Activated CD8-positive, alpha-beta memory T cell treated with anti-CD3 and anti-CD28 coated beads, Interleukin-2, amount 50 U/mL, for 24 hours (primary cell): ENCODE results near the gene ACSS2.

Experiments used
- DNase-seq: peaks from one replicate; pipeline ENCODE4 v3.0.0-alpha.2; 2020; ENCODE audit errors: extremely low read depth

Gene ACSS2

GRCh38 chr20:34949120-34949519, 72.7 kb downstream of the ACSS2 start:
- DNase-seq, result no peak

- DNase-seq, result no peak
Observed at GRCh38 chr20:34951252-34951651, 74.8 kb downstream of the ACSS2 start.

- no peak for DNase-seq
Observed at GRCh38 chr20:34951652-34952051, 75.2 kb downstream of the ACSS2 start.

GRCh38 chr20:34952671-34953070, 76.3 kb downstream of the ACSS2 start:
- no peak for DNase-seq

- DNase-seq, result no peak
Observed at GRCh38 chr20:34953960-34954359, 77.5 kb downstream of the ACSS2 start.

GRCh38 chr20:34954904-34955230, 78.5 kb downstream of the ACSS2 start:
- no peak for DNase-seq

GRCh38 chr20:34955231-34956040, 79.0 kb downstream of the ACSS2 start, which contains the start of the genes GSS and MYH7B:
Gene GSS (minus strand): TSS chr20:34955806. CDS start chr20:34951852, 3,954 bp downstream.
Gene MYH7B (plus strand): TSS chr20:34955868. CDS start chr20:34978006, 22,138 bp downstream.
- peak; percentile 91 for DNase-seq

GRCh38 chr20:34956041-34956458, 79.6 kb downstream of the ACSS2 start:
- no peak for DNase-seq

GRCh38 chr20:34956751-34957472, 80.5 kb downstream of the ACSS2 start:
- no peak for DNase-seq

GRCh38 chr20:34964486-34964885, 88.1 kb downstream of the ACSS2 start:
- DNase-seq, result no peak

GRCh38 chr20:34965051-34965450, 88.6 kb downstream of the ACSS2 start:
- DNase-seq, result no peak

GRCh38 chr20:34967421-34967820, 91.0 kb downstream of the ACSS2 start:
- no peak for DNase-seq

GRCh38 chr20:34968042-34968775, 91.8 kb downstream of the ACSS2 start:
- no peak for DNase-seq

GRCh38 chr20:34970193-34970840, 93.9 kb downstream of the ACSS2 start:
- DNase-seq, result no peak

GRCh38 chr20:34970846-34971560, 94.6 kb downstream of the ACSS2 start:
- no peak for DNase-seq

- no peak for DNase-seq
Observed at GRCh38 chr20:34971561-34972235, 95.3 kb downstream of the ACSS2 start.

- DNase-seq, result no peak
Observed at GRCh38 chr20:34974246-34974645, 97.8 kb downstream of the ACSS2 start.

GRCh38 chr20:34976286-34976685, 99.9 kb downstream of the ACSS2 start:
- no peak for DNase-seq
